ENCODE results near the gene ANKFY1. TPM values are rescaled to one million over a fixed set of nuclear protein-coding genes. Genes with fewer than 3 reads are reported as not detected.

Gene ANKFY1
- total and polyA plus RNA-seq, 11 donors: 9.4 to 44.9 (median 23.9) TPM

DNA sequence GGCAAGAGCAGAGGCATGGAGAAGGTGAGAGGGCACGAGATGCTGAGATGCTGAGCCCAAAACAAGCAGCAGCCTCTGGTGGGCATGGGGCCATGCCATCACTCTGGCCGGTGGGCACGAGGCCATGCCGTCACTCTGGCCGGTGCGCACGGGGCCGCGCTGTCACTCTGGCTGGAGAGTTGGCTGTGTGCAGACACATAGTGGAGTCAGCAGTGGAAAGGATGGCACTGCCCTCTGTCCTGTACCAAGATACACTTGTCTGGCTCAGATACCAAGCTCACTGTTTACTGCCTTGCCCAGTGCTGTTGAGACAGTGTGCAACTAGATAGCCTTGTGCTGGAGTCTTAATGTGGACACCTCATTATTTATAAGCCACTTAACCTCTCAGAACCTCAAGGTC lies 75.7 kb downstream of the ANKFY1 start:
- no peak for ATAC-seq

DNA sequence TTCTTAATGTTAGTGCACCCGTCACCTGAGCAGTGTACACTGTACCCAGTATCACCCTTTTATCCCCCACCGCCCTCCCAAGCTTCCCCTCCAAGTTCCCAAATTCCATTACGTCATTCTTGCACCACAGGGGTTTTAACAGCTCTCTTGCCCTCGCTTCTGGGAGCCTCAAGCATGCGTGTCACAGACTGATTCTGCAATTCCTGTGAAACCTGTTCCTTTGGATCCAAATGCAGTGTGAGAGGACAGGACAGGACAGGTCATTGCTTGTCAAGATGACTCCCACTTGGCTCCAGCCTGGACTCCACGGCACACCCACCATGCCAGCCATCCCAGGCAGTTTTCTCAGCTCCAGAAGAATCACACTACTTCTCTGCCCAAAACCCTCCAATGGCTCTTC lies 76.7 kb downstream of the ANKFY1 start:
- no peak for DNase-seq
- Histone ChIP-seq H3K9me3 (no peaks in the 10 kb centered on the region), H3K36me3 (peaks cover 6 to 90% (median 81%) of the 10 kb centered on the region in 9 donors), H3K4me1 (peaks cover 0 to 12% (median 0%) of the 10 kb centered on the region in 12 donors), H3K4me3 (peak overlapping the region in 2 of 12 donors; percentile 14 to 19), H3K27ac (peak overlapping the region in 4 of 12 donors; percentile 29 to 78 (median 56)), H3K27me3 (no peaks in the 10 kb centered on the region)
- intact Hi-C loops (cut with DNase I): no loop called here
- ATAC-seq: peak; percentile 26 to 60 (median 48)
- TF ChIP-seq, protein P1, sequence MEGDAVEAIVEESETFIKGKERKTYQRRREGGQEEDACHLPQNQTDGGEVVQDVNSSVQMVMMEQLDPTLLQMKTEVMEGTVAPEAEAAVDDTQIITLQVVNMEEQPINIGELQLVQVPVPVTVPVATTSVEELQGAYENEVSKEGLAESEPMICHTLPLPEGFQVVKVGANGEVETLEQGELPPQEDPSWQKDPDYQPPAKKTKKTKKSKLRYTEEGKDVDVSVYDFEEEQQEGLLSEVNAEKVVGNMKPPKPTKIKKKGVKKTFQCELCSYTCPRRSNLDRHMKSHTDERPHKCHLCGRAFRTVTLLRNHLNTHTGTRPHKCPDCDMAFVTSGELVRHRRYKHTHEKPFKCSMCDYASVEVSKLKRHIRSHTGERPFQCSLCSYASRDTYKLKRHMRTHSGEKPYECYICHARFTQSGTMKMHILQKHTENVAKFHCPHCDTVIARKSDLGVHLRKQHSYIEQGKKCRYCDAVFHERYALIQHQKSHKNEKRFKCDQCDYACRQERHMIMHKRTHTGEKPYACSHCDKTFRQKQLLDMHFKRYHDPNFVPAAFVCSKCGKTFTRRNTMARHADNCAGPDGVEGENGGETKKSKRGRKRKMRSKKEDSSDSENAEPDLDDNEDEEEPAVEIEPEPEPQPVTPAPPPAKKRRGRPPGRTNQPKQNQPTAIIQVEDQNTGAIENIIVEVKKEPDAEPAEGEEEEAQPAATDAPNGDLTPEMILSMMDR (IDR thresholded peaks at IDR 0.05): no peak
- TF ChIP-seq POLR2A (IDR thresholded peaks at IDR 0.05): no peak
- WGBS, 4 donors: 84 to 88% (median 86%) methylated on average over 6 of the region's 6 CpGs

More for the DNA sequence above, 75.7 kb downstream of the ANKFY1 start:
- intact Hi-C loops (cut with DNase I): no loop called here
- Histone ChIP-seq H3K27me3 (no peaks in the 10 kb centered on the region), H3K27ac (peak overlapping the region in 1 of 12 donors; percentile 69), H3K9me3 (no peaks in the 10 kb centered on the region), H3K4me1 (peaks cover 0 to 12% (median 0%) of the 10 kb centered on the region in 12 donors), H3K4me3 (no peak overlapping the region), H3K36me3 (peaks cover 6 to 86% (median 78%) of the 10 kb centered on the region in 9 donors)
- 93 to 97% (median 94%) methylated on average over 9 of the region's 9 CpGs for WGBS, 4 donors
- no peak for DNase-seq
- TF ChIP-seq, protein P1 (IDR thresholded peaks at IDR 0.05): no peak
- no peak for TF ChIP-seq POLR2A (IDR thresholded peaks at IDR 0.05)

DNA sequence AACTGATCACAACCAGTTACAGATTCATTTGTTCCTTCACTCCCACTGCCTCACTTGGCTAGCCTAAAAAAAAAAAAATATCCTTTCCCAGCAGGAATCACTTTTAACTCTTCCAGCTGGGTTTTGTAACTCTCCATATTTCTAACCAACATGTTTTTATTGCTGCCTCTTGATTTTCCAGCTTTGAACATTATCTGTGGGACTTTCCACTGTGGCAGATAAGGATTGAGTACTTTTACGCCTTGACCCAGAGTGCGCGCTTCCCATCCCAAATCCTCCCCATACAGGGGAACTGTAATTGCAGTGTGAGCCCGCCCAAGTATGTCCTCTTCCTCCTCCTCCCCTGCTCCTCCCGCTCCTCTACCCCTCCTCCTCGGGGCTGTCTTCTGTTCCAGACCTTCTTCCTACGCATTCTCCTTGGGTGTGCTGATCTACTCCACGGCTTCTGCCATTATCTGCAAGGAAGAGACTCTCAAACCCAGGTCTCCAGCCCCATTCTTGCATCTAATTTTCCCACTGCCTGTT lies 77.4 kb downstream of the ANKFY1 start:
- Histone ChIP-seq H3K4me1 (peaks cover 0 to 12% (median 1%) of the 10 kb centered on the region in 12 donors), H3K9me3 (no peaks in the 10 kb centered on the region), H3K36me3 (peaks cover 6 to 96% (median 88%) of the 10 kb centered on the region in 9 donors), H3K4me3 (peak overlapping the region in 2 of 12 donors; percentile 14 to 19), H3K27me3 (no peaks in the 10 kb centered on the region), H3K27ac (peak overlapping the region in 4 of 12 donors; percentile 29 to 78 (median 56))
- TF ChIP-seq POLR2A (IDR thresholded peaks at IDR 0.05): no peak
- TF ChIP-seq, protein P1 (IDR thresholded peaks at IDR 0.05): no peak
- intact Hi-C loops (cut with DNase I): no loop called here
- ATAC-seq (peak in 3 of 4 donors; percentile 74 to 85 (median 85)), DNase-seq (peak in 2 of 5 donors; percentile 50 to 51)
- WGBS, 4 donors: 63 to 73% (median 68%) methylated on average over 8 of the region's 8 CpGs

DNA sequence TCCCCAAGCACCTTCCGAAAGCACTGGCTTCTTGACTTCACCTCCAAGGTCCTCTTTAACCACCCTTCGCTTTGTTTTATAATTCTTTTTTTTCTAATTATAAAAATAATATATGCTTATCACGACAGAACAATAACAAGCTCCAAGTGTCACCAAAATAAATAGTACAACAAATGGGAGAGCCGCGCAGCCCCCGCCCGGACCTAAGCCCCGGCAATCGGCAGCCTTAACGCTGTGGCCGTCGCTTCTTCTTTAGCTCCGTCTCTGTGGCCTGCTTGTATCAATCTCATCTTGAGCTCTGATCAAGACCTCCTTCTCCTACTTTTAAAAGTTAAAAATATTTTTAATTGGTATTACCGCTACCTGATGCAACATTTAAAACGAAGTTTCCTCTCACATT lies 78.1 kb downstream of the ANKFY1 start:
- Histone ChIP-seq H3K4me1 (peaks cover 0 to 13% (median 4%) of the 10 kb centered on the region in 12 donors), H3K9me3 (no peaks in the 10 kb centered on the region), H3K36me3 (peaks cover 6 to 99% (median 89%) of the 10 kb centered on the region in 9 donors), H3K4me3 (no peak overlapping the region), H3K27ac (no peak overlapping the region), H3K27me3 (no peaks in the 10 kb centered on the region)
- WGBS, 4 donors: 94 to 96% (median 96%) methylated on average over 15 of the region's 15 CpGs
- no peak for DNase-seq
- intact Hi-C loops (cut with DNase I): no loop called here
- TF ChIP-seq, protein P1 (IDR thresholded peaks at IDR 0.05): no peak
- no peak for TF ChIP-seq POLR2A (IDR thresholded peaks at IDR 0.05)
- no peak for ATAC-seq
